Ureter (tissue), 1 donor: ENCODE measurements around the gene BTBD7. TPM values are rescaled to one million over a fixed set of nuclear protein-coding genes. Genes with fewer than 3 reads are reported as not detected.

Source experiments
- DNase-seq: peaks from one replicate; pipeline ENCODE4 v3.0.0-alpha.2; 2020; ENCODE audit warnings: low spot score
- total RNA-seq: library from RNA; stranded (reverse); gene quantifications from one replicate; pipeline ENCODE4 v1.2.4, GENCODE V29; 2023
- donor health status: DM: yes; HTN: yes; CAD: no.

BTBD7 gene
- total RNA-seq, 1 donor from 2014 or later = 54.3 TPM

DNA sequence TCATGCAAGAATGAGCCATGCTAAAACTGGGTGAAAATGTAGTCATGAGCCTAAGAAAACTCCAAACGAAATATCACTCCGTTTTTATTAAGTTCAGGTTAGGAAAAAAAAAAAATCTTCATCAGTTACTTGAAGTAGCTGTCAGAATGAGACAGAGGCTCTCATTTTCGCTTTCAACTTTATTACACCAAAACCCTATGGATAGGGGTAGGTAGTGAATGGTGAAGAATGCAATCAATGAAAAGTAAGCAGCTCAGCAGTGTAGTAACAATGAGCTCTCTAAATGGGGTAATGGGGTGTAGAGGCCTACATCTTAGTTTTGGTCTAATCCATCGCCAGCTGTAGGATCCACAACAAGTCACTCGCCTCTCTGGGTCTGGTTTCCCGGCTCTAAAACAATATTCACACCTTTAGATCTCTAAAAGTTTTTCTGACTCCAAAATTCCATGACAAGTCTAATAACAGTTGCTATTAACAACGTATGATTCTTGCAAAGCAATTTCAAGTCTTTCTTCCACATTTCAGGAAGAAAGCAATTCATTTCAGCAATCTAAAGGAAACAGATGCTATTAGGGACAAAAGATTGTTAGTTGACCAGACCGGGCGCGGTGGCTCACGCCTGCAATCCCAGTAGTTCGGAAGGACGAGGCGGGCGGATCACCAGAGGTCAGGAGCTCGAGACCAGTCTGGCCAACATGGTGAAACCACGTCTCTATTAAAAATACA lies 1.7 kb downstream of the BTBD7 start:
- no peak for DNase-seq

DNA sequence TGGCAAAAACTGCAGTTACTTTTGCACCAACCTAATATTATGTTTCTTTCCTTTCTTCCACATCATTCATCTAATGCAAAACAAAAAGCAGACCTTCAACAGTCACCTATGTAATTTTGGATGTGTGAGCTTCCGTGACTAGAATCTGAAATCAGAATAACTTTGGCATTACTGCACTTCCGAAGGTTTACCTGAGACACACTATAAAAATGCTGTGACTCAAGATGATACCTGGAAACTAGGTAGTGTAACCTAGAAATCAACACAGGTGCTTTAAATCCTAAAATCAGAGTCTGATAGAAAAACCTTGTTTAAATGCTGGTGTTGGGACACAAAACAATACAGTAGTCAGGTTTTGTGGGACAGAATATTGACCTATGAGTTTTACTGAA lies 2.2 kb downstream of the BTBD7 start:
- no peak for DNase-seq

DNA sequence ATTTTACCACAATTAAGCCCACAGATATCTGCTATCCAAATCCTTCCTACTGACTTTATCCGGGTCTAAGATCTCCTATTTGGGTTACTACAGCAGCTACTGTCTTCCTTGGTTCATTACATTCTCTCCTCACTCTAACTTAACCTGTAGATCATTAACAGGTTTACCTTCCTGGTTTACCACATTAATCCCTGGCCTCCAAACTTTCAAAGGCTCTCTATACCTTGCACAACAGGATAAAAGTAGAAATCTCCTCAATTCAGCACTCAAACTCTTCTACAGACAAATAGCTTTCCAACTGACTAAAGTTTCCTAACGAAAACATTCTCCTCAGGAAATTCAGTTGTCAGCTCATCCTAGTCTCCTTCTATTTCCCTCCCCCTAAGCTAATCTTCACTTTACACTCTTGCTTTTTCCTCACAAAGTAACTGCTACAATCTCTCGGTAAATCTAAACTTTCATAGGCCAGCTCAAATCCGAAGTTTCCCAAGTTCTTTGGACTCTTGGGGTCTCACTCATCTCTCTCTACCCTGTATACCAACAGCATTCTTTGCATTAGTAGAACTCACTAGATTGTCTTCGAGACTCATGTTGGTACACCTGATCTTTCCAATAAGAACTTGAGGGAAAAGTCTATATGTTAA lies 2.7 kb downstream of the BTBD7 start:
- no peak for DNase-seq

DNA sequence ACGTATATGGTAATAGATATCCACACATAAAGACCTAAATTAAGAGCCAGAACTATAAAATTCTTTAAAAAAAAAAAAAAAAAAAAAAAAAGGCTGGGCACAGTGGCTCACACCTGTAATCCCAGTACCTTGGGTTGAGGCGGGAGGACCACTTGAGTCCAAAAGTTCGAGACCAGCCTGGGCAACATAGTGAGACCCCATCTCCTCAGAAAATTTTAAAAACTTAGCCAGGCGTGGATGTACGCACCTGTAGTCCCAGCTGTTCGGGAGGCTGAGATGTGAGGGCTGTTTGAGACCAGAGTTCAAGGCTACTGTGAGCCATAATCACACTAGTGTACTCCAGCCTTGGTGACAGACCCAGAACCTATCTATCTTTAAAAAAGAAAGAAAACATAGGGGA lies 4.3 kb downstream of the BTBD7 start:
- DNase-seq = no peak

DNA sequence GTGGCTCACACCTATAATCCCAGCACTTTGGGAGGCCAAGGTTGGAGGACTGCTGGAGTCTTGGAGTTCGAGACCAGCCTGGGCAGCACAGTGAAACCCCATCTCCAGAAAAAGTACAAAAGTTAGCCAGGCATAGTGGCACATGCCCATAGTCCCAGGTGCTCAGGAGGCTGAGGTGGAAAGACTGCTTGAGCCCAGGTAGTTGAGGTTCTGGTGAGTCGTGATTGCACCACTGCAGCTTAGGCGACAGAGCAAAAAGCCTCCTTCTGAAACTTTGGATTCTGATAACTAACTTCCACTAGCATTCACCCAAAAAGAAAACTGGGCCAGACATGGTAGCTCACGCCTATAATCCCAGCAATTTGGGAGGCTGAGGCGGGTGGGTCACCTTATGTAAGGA lies 6.6 kb downstream of the BTBD7 start:
- no peak for DNase-seq

DNA sequence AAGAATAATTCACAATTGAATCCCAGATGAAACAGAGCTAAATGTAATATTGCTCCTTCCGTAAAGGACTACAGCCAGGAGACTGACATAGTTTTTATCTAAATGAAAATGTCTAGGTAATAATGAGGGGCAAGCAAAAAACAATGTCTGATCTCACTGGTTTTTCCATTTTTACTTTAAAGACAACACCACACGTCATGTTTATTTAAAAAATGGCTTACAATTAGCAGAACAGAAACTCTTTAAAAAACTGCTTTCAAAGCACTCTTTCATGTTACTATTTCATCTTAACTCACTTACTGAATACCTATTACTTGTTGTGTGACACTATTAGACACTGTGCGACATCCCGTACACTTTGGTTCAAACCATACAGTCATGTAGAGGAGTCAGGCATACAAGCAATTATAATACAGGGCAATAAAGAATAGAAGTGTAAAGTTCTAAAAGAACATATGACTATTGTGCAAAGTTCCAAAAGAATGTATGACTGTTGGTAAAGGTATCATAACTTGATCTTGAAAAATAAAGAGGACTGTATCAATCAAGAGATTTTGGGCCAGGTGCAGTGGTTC lies 9.1 kb downstream of the BTBD7 start:
- DNase-seq = no peak

DNA sequence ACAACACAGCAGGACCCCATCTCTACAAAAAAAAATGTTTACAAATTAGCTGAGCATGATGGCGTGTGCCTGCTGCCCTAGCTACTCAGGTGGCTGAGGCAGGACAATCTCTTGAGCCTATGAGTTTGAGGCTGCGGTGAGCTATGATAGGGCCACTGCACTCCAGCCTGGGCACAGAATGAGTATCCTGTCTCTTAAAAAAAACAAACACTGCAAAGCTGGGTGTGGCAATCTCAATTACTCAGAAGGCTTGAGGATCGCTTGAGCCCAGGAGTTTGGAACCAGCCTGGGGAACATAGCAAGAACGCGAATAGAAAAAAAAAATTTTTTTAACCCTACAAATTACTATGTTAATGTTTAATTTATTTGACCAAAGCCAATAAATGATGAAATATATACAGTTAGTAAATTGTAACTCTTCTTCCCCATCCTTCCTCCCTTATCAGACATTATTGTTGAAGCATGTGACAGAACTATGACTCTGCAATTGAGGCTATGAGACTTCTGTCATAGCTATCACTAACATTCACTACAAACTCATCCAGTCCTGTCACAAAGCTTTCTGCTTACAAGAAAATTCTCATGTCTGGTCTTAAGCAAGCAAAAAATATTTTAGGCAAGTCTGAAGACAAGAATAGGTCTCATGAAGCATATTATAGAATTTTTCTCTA lies 9.8 kb downstream of the BTBD7 start:
- DNase-seq = no peak

DNA sequence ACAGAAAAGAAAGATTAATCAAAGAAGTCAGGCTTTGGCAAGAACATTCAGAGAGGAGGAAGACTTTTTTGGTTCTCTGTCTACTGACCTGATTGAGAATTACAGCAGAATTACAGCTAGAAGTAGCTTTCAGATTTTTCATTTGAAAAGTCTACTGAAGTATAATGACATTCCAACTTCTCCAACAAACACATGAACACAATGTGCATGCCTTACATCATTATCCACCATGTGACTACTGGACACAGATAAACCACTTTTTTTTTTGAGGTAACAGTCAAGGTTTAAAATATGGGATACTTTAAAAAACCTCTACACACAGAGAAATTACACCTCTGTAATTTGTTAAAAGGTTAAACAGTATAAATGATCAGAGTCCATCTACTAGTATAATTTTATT lies 12.3 kb downstream of the BTBD7 start:
- no peak for DNase-seq

DNA sequence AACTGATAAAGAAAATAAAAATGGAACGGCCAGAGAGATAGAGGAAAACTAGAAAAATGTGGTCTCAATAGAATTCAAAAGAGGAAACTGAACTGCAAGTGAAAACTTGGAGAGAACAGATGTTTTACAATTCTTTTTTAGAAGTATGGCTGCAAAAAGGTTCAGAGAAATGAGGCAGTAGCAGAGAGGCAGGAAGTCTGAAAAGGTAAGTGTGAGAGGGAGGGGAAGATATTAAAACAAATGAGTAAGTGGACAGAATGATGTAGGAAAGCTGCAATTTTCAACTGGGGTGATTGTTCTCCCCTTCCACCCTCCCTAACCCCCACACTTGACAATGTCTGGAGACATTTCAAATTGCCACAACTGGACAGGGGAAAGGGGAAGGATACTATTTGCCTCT lies 12.9 kb downstream of the BTBD7 start:
- no peak for DNase-seq

DNA sequence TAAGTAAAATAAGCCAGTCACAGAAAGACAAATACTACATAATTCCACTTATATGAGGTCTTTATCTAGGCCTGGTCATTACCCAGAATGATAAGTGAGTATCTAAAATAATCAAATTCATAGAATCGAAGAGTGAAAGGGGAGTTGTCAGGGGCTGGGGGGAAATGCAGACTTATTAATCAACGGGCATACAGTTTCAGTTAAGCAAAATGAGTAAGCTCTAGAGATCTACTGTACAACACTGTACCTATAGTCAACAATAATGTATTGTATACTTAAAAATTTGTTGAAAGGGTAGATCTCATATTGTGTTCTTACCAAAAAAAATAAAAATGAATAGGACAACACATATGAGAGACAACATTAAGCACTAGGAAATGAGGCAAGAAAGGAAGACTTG lies 13.3 kb downstream of the BTBD7 start:
- no peak for DNase-seq

DNA sequence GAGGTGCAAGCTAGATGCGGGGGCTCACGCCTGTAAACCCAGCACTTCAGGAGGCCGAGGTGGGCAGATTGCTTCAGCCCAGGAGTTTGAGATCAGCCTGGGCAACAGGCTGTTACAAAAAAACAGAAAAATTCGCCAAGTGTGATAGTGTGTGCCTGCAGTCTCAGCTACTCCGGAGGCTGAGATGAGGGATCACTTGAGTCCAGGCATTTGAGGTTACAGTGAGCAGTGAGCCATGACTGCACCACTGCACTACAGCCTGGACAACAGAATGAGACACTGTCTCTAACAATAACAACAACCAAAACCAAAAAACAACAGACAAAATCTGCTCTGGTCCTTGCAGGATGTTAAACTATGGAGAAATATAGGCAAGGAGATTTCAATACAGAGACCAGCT lies 13.9 kb downstream of the BTBD7 start:
- no peak for DNase-seq

DNA sequence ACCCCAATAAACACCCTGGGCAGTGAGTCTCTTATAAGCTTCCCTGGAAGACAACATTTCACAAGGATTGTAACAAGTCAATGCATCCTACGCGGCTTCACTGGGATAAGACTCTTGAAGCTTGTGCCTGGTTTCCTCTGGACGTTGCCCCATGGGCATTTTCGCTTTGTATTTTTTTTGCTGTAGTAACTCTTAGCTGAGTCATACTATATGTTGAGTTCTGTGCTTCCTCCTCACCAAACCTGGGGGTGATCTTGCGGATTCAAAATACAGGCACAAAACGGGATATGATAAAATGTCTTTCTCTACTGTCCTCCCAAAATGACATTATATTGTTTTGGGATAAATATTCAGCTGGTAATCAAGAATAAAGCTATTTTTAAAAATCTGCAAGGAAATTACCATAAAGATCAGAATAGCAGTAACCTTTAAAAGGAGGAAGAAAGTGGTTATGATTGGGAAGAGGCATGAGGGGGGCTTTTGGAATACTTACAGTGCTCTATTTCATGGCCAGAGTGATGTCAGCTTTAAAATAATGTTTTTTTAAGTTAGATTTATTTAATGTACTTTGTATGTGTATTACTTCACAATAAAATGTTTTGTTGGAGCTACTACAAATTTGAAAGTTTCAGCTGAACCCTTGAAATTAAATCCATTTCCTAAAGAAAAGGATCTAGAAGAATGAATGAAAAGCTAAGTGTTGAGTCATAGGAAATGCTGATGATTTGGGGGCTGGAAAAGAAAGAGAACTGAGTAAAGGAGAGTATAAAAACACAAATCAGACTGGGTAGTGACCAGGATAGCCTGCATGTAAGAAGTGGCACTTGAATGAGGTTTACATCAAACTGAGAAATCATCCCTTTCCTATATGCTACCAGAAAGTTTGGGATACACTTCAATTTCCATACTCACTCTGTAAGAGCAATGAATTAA lies 14.7 kb downstream of the BTBD7 start:
- DNase-seq = no peak

DNA sequence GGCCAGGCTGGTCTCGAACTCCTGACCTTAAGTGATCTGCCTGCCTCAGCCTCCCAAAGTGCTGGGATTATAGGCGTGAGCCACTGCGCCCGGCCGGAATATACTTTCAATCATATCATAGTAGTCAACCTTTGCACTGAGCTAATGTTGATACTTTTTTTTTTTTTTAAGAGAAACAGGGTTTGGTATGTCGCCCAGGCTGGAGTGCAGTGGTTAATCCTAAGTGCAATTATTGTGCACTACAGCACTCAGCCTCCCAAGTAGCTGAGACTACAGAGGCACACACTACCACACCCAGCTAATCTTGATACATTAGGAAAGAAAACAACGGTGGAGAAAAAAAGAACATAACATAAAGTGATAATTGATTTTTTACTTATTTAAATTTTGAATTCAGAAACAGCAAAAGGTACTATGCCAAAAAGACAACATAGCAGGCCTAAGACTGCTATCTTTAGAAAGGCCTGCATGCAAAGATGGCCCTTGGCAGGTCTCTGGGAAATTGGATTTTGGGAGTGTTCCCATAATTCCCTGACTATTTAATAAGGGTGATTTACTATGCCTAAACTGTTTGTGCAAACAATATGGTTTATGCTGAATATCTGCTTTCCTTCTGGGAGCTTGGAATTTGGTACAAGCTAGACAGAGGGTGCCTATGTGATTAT lies 15.5 kb downstream of the BTBD7 start:
- DNase-seq = no peak

DNA sequence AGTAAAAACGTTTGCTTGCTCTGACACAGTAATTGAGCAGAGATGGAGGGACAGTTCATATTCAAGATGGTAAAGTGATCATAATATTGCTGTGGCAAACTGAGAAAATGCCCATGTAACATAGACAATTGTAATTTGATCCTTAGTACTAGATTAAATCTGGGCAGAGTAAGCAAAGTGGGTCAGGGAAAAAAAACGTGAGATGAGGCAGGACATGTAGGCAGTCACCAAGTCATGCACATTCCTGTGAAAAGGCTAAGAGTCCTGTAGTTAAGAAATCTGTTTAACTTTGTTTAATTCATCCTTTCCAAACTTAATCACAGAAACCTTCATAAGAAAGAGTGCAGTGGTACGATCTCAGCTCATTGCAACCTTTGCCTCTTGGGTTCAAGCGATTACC lies 16.1 kb downstream of the BTBD7 start:
- no peak for DNase-seq

DNA sequence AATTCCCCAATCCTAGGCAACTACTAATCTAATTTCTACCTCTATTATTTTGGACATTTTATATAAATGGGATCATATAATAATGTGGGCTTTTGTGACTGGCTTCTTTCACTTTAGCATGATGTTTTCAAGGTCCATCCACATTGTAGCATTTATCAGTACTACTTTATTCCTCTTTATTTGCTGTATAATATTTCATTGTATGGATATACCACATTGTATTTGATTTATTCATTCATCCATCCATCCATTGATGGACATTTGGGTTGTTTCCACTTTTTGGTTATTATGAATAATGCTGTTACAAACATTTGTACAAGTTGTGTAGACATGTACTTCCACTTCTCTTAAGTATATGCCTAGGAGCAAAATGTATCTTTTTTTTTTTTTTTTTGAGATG lies 17.3 kb downstream of the BTBD7 start:
- no peak for DNase-seq

DNA sequence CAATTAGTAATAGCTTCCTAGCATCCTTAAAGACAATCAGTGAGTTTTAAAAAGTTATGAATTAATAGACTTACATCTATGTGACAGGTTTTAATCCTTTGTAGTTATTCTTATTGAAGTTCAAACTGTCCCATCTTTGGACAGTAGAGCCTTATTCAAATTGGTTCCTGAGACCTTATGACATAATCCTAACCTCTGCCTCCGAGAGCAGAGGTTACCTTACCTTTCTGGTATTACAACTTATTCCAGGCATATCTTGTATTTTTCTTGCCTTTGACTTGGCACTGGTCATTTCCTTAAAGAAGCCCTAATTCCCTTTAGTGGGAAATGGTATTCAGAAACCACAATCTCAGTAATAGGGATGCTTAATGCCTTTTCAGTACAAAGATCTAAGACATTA lies 21.8 kb downstream of the BTBD7 start:
- no peak for DNase-seq

DNA sequence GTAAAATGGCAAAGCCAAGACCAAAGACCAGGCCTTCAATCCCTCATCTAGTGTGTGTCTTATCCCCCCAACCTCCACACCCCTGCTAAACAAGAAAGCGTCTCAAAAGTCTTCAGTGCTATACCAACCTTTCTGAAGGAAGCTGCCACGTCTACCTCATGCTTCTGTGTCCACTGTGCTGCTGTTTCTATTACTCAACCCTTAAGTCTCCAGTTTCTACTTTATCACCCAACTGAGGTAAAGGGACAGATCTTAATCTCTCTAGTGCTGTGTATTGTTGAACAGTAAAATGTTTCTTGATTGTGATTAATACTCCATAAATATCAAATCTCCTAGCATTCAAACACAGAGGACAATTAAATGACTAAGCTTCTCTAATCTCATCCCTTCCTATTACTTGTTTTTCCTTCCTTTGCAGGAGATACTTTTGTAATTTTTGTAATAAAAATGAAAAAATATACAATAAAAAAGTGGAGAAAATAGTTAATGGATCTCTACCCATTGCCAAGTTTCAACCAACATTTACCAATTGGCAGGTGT lies 23.3 kb downstream of the BTBD7 start:
- DNase-seq = no peak

DNA sequence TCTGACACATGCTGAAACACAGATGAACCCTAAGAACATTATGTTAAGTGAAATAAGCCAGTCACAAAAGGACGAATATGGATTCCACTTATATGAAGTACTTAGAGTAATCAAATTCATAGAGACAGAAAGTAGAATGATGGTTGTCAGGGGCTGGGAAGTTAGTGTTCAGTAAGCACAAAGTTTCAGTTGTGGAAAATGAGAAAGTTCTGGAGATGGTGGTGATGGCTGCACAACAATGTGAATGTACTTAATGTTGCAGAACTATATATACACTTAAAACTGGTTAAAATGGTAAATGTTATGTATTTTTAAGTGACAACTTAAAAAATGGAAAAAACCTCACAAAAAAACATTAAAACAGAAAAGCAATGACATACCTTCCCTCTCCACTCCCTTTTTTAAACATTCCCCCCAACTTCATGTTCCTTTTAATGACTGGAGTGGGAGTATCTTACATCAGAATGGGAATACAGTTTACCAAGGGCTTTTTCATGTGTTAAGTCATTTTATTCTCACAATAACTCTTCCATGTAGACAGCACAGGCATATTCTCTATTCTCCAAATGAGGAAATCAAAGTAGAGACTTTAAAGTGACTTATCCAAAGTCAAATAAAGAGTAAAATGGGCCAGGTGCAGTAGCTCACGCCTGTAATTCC lies 24.0 kb downstream of the BTBD7 start:
- no peak for DNase-seq

DNA sequence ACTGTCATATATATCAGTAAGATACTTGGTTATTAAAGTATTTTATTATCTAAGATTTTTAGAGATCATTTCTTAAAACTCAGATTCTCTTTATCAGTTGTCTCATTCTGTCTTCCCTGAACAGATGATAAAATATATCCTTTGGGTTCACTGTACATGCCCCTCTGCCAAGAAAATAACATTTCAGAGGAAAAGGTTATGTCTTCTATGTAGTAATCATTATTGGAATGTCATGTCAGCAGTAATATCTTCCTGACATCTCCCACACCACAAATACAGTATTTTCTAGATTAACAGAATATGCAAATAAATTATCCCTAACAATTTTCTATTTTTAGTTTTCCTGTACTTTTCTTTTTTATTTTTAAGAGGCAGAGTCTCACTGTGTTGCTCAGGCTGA lies 26.0 kb downstream of the BTBD7 start:
- DNase-seq = no peak

DNA sequence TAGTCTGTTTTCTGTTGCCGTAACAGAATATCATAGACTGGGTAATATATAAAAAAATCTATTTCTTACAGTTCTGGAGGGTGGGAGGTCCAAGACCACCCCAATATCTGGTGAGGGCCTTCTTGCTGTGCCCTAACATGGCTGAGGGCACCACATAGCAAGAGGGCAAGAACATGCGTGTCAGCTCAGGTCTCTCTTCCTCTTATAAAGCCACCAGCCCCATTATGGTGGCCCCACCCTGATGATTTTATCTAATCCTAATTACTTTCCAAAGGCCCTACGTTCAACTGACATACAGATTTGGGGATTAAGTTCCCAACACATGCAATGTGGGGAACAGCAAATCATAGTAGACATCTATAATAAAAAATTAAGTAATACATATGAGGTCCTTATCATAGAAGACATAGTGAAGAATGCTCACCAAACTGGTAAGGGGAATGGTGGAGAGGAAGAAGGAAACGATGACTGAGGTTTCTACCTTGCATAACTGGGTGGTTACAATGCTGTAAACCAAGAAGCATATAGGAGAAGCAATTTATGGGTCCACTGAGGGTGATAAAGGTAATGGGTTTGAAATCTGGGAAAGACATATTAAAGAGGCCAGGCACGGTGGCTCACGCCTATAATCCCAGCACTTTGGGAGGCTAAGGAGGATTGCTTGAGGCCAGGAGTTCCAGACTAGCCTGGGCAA lies 27.0 kb downstream of the BTBD7 start:
- DNase-seq = no peak
